K562 (cell line): Measurements from ENCODE around the gene VAMP8. TPM values are rescaled to one million over a fixed set of nuclear protein-coding genes. Genes with fewer than 3 reads are reported as not detected.

Experiments used
- ARNT ChIP-seq, 2 experiments: fragments of 450-650 bp; IDR thresholded peaks; 2 replicates each; pipeline ENCODE4 v1.6.1; 2016; ENCODE audit warnings: mild to moderate bottlenecking in 1 of 2
- ATF2 ChIP-seq: sonication (generic); formaldehyde crosslinking; IDR thresholded peaks from 2 replicates; pipeline ENCODE4 v1.8.1; 2022; ENCODE audit warnings: missing genetic modification reagents
- BACH1 ChIP-seq: fragments of 200-800 bp; sonication (Bioruptor generic); IDR thresholded peaks from 2 replicates; pipeline ENCODE4 v1.6.1; 2016; ENCODE audit warnings: missing genetic modification characterization, missing compliant biosample characterization
- ELF2 ChIP-seq: fragments of 250-450 bp; sonication (Bioruptor Pico); IDR thresholded peaks from 2 replicates; pipeline ENCODE4 v1.5.0; 2021; ENCODE audit warnings: mild to moderate bottlenecking
- FOXP1 ChIP-seq: sonication (generic); formaldehyde crosslinking; IDR thresholded peaks from 2 replicates; pipeline ENCODE4 v1.8.0; 2022; ENCODE audit warnings: mild to moderate bottlenecking, missing genetic modification reagents
- FOXP4 ChIP-seq: sonication (generic); formaldehyde crosslinking; IDR thresholded peaks from 2 replicates; pipeline ENCODE4 v1.8.0; 2022; ENCODE audit warnings: mild to moderate bottlenecking, missing genetic modification reagents, borderline replicate concordance
- HDAC6 ChIP-seq: IDR thresholded peaks from 2 replicates; pipeline ENCODE4 v1.6.1; 2012; ENCODE audit warnings: low read depth, mild to moderate bottlenecking, control low read depth, inconsistent platforms, low read length, moderate library complexity
- HOXB6 ChIP-seq: fragments of 250-450 bp; sonication (Bioruptor Pico); IDR thresholded peaks from 2 replicates; pipeline ENCODE4 v1.5.1; 2022; ENCODE audit warnings: mild to moderate bottlenecking, borderline replicate concordance
- NBN ChIP-seq: fragments of 450-650 bp; IDR thresholded peaks from 2 replicates; pipeline ENCODE4 v1.6.1; 2016; ENCODE audit warnings: low read depth, mild to moderate bottlenecking
- SIX5 ChIP-seq, 2 experiments: IDR thresholded peaks; 2 replicates each; pipeline ENCODE4 v1.6.1; 2011; ENCODE audit warnings: low read length in 2 of 2, borderline replicate concordance in 1 of 2, low read depth in 1 of 2, mild to moderate bottlenecking in 1 of 2, moderate library complexity in 1 of 2; ENCODE audit not compliant: insufficient read depth in 1 of 2
- SMC3 ChIP-seq: conservative IDR thresholded peaks from 2 replicates; pipeline ENCODE4 v1.6.1; 2011; ENCODE audit warnings: low read depth, low read length, improper control_type of control experiment; ENCODE audit not compliant: insufficient read depth
- SPI1 ChIP-seq: IDR thresholded peaks from 2 replicates; pipeline ENCODE4 v1.6.1; 2011; ENCODE audit warnings: low read depth, low read length, control low read depth, borderline replicate concordance
- SREBF2 ChIP-seq: sonication (generic); formaldehyde crosslinking; IDR thresholded peaks from 2 replicates; pipeline ENCODE4 v1.4.0; 2020; ENCODE audit warnings: mild to moderate bottlenecking, missing genetic modification reagents
- SRF ChIP-seq, 2 experiments: fragments of 250-450, 450-650 bp in 1 of 2; sonication (Bioruptor Pico) in 1 of 2; sonication (generic) in 1 of 2; formaldehyde crosslinking; IDR thresholded peaks; 2 replicates each; pipeline versions ENCODE4 v1.5.0 to v1.5.1; 2020 to 2022; ENCODE audit warnings: mild to moderate bottlenecking in 1 of 2, missing genetic modification reagents in 1 of 2
- SRSF3 ChIP-seq: fragments of 200-400 bp; formaldehyde crosslinking; IDR thresholded peaks from 2 replicates; pipeline ENCODE4 v1.6.1; 2016; ENCODE audit warnings: mild to moderate bottlenecking, low read length, moderate library complexity; ENCODE audit not compliant: insufficient read depth
- TAF1 ChIP-seq: IDR thresholded peaks from 2 replicates; pipeline ENCODE4 v1.6.1; 2011; ENCODE audit warnings: mild to moderate bottlenecking, low read length, moderate library complexity; ENCODE audit not compliant: insufficient read depth, control insufficient read depth, severe bottlenecking; ENCODE audit errors: extremely low read depth
- TRIM25 ChIP-seq: fragments of 450-650 bp; IDR thresholded peaks from 2 replicates; pipeline ENCODE4 v1.7.0; 2016; ENCODE audit warnings: borderline replicate concordance
- ZFP91 ChIP-seq: sonication (generic); formaldehyde crosslinking; IDR thresholded peaks from 2 replicates; pipeline ENCODE4 v1.8.0; 2022; ENCODE audit warnings: mild to moderate bottlenecking, missing genetic modification reagents
- ZFPM2 ChIP-seq: fragments of 250-450 bp; sonication (Bioruptor Pico); IDR thresholded peaks from 2 replicates; pipeline ENCODE4 v1.5.1; 2022; ENCODE audit warnings: mild to moderate bottlenecking
- polyA plus RNA-seq, 8 experiments: library from polyadenylated mRNA; depleted of rRNA in 4 of 8; stranded (reverse) in 5 of 8; unstranded in 3 of 8; fragments of >200 nt; fragmentation: Nextera tagmentation in 2 of 8; fragmentation: Illumina TruSeq in 1 of 8; extraction: Ambion mirVana in 2 of 8; extraction: Trizol in 1 of 8; gene quantifications; 2 replicates each; pipeline versions ENCODE4 v1.2.1 to v1.2.3, GENCODE V29; 2011 to 2014; ENCODE audit warnings: inconsistent platforms in 1 of 8, missing spikeins in 1 of 8
- total RNA-seq, 7 experiments: library from RNA; depleted of rRNA in 6 of 7; stranded (reverse); fragments of >200 nt in 6 of 7; fragmentation: Illumina TruSeq in 2 of 7; extraction: Trizol in 2 of 7; gene quantifications; 2 replicates each; pipeline versions ENCODE4 v1.2.1 to v1.2.3, GENCODE V29; 2011 to 2021; ENCODE audit warnings: low replicate concordance in 1 of 7

Gene VAMP8
- total and polyA plus RNA-seq, 9 of the 15 experiments (the other 6 are each of a cell fraction or from before 2014, with no cell fraction given) = 107 to 571 (median 248) TPM

DNA sequence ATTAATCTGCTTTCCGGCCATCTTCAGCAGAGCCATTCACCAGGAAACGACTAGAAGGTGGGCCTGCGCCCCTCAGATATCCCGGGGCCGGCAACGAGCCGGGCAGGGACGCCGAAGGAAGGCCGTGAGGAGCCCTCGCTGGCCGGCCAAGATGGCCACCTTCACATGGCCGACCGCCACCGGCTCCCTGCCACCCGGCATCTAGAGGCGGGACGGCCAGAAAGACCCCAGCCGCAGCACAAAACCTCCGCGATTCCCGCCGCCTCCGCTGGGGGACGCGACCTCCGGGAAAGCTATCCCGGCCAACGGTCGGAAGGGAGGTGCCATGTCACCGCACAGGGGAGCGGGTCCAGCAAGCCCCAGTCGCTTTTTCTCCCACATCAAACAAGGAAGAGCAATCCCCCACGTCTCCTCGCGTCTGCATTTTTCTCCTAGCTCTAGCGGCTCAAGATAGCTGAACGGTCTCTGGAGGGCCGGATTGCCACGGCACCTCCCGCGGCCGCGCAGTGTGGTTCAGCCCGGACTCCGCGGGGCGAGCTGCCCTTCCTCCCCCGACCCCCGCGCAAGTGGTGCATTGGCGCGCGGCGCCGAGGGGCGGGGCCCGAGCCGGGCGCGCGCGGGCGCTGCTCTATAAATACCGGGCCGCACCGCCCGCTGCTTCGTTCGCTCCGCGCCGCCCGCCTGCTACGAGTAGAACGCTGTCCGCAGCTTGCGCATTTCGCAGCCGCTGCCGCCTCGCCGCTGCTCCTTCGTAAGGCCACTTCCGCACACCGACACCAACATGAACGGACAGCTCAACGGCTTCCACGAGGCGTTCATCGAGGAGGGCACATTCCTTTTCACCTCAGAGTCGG, 38.7 kb upstream of the VAMP8 start, which contains the start of gene MAT2A (continued):
- peak; percentile 56; the same call in 1 of the 2 replicates for TF ChIP-seq ZFP91
- peak; percentile 95 for TF ChIP-seq FOXP4 (CRISPR knock-in tag)
- TF ChIP-seq BACH1 (tag) = peak; percentile 23; the same call in 1 of the 2 replicates
- TF ChIP-seq ATF2 (CRISPR knock-in tag) = no peak
- peak; percentile 61; the same call in 1 of the 2 replicates for TF ChIP-seq FOXP1 (CRISPR knock-in tag)
- peak in 1 of 2 experiments; percentile 31; a peak in 2 of 4 replicates for TF ChIP-seq SRF (CRISPR knock-in tag; IDR thresholded peaks at IDR 0.05)
- TF ChIP-seq ARNT (IDR thresholded peaks at IDR 0.05) = peak in 1 of 2 experiments; percentile 72; a peak in 1 of 4 replicates
- TF ChIP-seq SREBF2 (CRISPR knock-in tag) = 0 out of 2 replicates have a peak, but pooled peaks have one; percentile 67
- TF ChIP-seq SRSF3 = peak; percentile 95
- TF ChIP-seq HDAC6 = 0 out of 2 replicates have a peak, but pooled peaks have one; percentile 68
- peak; percentile 92 for TF ChIP-seq TRIM25
- TF ChIP-seq HOXB6 (CRISPR knock-in tag) = no peak
- TF ChIP-seq TAF1 = peak; percentile 95
- peak; percentile 44; the same call in 1 of the 2 replicates for TF ChIP-seq ELF2 (CRISPR knock-in tag)
- TF ChIP-seq SMC3 = peak; percentile 58
- TF ChIP-seq NBN = peak; percentile 68
- TF ChIP-seq ZFPM2 (CRISPR knock-in tag) = no peak
- TF ChIP-seq SPI1 = peak; percentile 77
- peak; percentile 23 to 39; a peak in 1 of 4 replicates for TF ChIP-seq SIX5 (IDR thresholded peaks at IDR 0.05; ENCODE audit: borderline replicate concordance in 1 of 2, insufficient read depth in 1 of 2, low read depth in 1 of 2, low read length in 2 of 2)
